SH-SY5Y (cell line): ENCODE data around the gene SPTLC1.

Experiments used
- GATA2 ChIP-seq: IDR thresholded peaks from 2 replicates; pipeline ENCODE4 v1.6.1; 2011; ENCODE audit warnings: mild to moderate bottlenecking, low read depth, low read length
- GATA3 ChIP-seq: IDR thresholded peaks from 2 replicates; pipeline ENCODE4 v1.6.1; 2011; ENCODE audit warnings: low read depth, mild to moderate bottlenecking, low read length, moderate library complexity

DNA sequence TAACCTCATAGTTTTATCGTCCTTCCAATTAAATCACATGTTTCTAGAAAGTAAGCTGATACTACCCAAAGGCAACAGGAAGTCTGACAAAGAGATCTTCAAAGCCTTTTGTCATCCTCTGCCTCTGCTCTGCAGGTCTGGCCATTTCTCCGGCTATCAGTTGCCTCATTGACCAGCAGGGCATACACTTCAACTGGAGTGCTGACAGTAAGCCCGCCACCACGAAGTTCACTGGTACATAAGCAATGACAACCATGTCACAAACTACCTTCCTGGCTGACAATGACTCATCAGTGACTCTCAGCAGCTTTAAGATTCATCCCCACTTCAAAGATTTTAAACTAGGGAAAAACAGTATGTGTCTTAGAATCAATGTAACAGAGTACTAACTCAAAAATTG is 20.6 kb downstream of the SPTLC1 start:
- no peak for TF ChIP-seq GATA2
- TF ChIP-seq GATA3: no peak
